RCC 7860 (cell line): Measurements from ENCODE around the gene ADAMTS14.
"Not testable (repeated sequence)": the region's sequence is repeated elsewhere in the genome, so short reads cannot be mapped to it uniquely, and the experiment has no call there.

Source experiments
- DNase-seq: peaks from one replicate; pipeline ENCODE4 v3.0.0-alpha.2; 2015; ENCODE audit warnings: low spot score
- FAIRE-seq: peaks from 2 replicates; lab custom pipeline; 2012; peaks lifted over from hg19 to GRCh38; lab: Jason Lieb, UNC

The ADAMTS14 gene

GRCh38 chr10:70652761-70653657, 19.3 kb upstream of the ADAMTS14 start:
- peak; percentile 82 for DNase-seq
- peak; percentile 80 for FAIRE-seq

GRCh38 chr10:70655316-70655715, 17.0 kb upstream of the ADAMTS14 start:
- DNase-seq (no peak), FAIRE-seq (no peak)

- FAIRE-seq: peak; percentile 96
- peak; percentile 95 for DNase-seq
Measured at GRCh38 chr10:70656489-70656888, 15.8 kb upstream of the ADAMTS14 start.

- no peak for FAIRE-seq
- no peak for DNase-seq
Measured at GRCh38 chr10:70657041-70657440, 15.3 kb upstream of the ADAMTS14 start.

GRCh38 chr10:70658582-70659136, 13.6 kb upstream of the ADAMTS14 start:
- DNase-seq: no peak
- FAIRE-seq: no peak

GRCh38 chr10:70659306-70659705, 13.0 kb upstream of the ADAMTS14 start:
- no peak for FAIRE-seq

GRCh38 chr10:70660722-70661121, 11.6 kb upstream of the ADAMTS14 start:
- FAIRE-seq: no peak
- no peak for DNase-seq

More at GRCh38 chr10:70659306-70659705, 13.0 kb upstream of the ADAMTS14 start:
- DNase-seq: no peak

GRCh38 chr10:70661623-70662361, 10.5 kb upstream of the ADAMTS14 start:
- FAIRE-seq (no peak), DNase-seq (no peak)

GRCh38 chr10:70662362-70663220, 9.7 kb upstream of the ADAMTS14 start:
- DNase-seq (no peak), FAIRE-seq (no peak)

- not testable (repeated sequence) for FAIRE-seq, DNase-seq
Measured at GRCh38 chr10:70663458-70664409, 8.6 kb upstream of the ADAMTS14 start.

- DNase-seq (peak; percentile 98), FAIRE-seq (peak; percentile 92)
Measured at GRCh38 chr10:70664702-70665195, 7.6 kb upstream of the ADAMTS14 start.

GRCh38 chr10:70666960-70667798, 5.1 kb upstream of the ADAMTS14 start:
- DNase-seq (peak; percentile 7), FAIRE-seq (no peak)

GRCh38 chr10:70667818-70668217, 4.5 kb upstream of the ADAMTS14 start:
- FAIRE-seq, DNase-seq: not testable (repeated sequence)

- FAIRE-seq (no peak), DNase-seq (no peak)
Measured at GRCh38 chr10:70668454-70668970, 3.8 kb upstream of the ADAMTS14 start.

- no peak for FAIRE-seq
Measured at GRCh38 chr10:70669015-70669414, 3.3 kb upstream of the ADAMTS14 start.

GRCh38 chr10:70669732-70670317, 2.5 kb upstream of the ADAMTS14 start:
- no peak for FAIRE-seq
- no peak for DNase-seq

More at GRCh38 chr10:70669015-70669414, 3.3 kb upstream of the ADAMTS14 start:
- no peak for DNase-seq

GRCh38 chr10:70671619-70672164, 614 bp upstream of the ADAMTS14 start:
- DNase-seq: no peak
- FAIRE-seq: no peak
